Measurements from ENCODE around the gene MYL6B.

DNA sequence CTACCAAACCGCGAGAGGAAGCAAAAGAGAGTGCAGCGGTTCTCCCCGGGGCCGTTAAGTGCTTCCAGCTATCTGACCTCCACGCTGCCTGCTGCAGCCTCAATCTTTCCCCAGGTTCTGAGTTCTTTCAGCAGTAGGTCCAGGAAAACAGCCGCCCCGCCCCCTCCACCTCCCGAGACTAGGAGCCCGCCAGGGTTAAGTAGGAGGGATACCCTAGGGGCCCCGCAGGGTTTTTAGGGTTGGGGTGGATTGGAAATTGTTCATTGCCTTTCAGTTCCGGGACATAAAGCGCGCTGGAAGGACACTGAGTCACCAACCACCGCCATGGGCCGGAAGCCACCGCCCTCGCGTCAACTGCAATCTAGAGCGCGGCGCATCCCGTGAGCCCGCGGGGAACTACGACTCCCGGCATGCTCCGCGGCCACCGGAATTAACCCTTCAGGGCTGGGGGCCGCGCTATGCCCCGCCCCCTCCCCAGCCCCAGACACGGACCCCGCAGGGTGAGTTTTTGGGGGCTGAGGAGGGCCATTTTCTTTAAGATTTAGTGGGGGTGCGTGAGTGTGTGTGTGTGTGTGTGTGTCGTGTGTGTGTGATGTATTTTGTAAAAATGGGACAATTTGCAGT lies at the start of gene MYL6B:
- TF ChIP-seq, protein P1, sequence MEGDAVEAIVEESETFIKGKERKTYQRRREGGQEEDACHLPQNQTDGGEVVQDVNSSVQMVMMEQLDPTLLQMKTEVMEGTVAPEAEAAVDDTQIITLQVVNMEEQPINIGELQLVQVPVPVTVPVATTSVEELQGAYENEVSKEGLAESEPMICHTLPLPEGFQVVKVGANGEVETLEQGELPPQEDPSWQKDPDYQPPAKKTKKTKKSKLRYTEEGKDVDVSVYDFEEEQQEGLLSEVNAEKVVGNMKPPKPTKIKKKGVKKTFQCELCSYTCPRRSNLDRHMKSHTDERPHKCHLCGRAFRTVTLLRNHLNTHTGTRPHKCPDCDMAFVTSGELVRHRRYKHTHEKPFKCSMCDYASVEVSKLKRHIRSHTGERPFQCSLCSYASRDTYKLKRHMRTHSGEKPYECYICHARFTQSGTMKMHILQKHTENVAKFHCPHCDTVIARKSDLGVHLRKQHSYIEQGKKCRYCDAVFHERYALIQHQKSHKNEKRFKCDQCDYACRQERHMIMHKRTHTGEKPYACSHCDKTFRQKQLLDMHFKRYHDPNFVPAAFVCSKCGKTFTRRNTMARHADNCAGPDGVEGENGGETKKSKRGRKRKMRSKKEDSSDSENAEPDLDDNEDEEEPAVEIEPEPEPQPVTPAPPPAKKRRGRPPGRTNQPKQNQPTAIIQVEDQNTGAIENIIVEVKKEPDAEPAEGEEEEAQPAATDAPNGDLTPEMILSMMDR (conservative IDR thresholded peaks at IDR 0.05; ENCODE audit: low read length) = no peak
- no peak for TF ChIP-seq EZH2phosphoT487 (IDR thresholded peaks at IDR 0.05; ENCODE audit: borderline replicate concordance, low read depth, low read length)
